GM18517 (cell line): ENCODE data around the gene IGF1R.

ENCODE experiments used
- ATAC-seq: cut with Tn5 transposase; IDR thresholded peaks from one replicate; pipeline ENCODE4 v1.9.1; 2021; ENCODE audit warnings: mild to moderate bottlenecking, moderate library complexity; ENCODE audit not compliant: unreplicated experiment

The IGF1R gene

DNA sequence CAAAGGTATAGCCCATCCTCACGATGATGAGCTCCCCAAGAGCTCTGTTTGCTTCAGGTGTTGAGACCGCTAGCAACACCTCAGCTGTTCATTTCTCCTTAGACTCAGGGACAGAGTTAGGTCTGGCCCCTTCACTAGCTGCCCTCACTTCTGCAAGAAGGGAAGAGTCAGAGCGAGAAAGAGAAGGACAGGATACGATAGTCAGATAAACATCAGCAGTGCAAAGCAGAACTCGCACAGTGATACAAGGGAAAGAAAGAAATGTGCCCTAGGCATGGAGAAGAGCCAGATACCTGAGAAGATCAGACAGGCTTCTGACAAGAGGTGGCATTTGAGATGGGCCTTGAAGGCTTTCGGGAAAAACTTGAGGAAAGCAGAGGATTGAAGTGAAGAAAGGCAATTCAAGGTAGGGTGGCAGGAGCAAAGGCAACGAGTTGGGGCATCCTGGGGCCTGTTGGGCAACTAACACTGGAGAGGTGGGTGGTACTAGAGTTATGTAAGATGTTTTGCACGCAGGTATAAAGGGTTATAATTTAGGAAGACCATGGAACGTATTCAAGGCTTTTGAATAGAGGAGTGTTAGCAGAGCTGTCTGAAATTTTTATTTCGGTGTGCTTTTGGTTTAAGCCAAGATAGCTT lies 253.2 kb downstream of the IGF1R start:
- ATAC-seq: no peak

DNA sequence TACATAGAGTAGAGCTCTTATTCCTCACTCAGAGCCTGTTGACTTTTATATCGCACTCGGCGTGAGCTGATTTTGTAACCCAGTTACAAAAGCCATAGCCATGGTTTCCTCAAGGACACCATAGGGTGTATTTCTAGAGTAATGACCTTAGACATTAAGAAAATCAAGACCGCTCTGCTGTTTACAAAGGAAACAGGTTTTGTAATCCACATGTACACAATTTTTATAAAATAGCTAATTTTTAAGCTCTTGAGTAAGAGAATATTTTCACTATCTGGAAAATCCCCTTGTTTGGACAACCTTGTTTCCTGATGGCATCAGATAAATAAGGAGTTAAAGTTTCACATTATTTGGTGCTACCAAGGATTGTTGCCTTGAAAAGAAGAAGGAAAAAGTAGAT lies 254.6 kb downstream of the IGF1R start:
- no peak for ATAC-seq

DNA sequence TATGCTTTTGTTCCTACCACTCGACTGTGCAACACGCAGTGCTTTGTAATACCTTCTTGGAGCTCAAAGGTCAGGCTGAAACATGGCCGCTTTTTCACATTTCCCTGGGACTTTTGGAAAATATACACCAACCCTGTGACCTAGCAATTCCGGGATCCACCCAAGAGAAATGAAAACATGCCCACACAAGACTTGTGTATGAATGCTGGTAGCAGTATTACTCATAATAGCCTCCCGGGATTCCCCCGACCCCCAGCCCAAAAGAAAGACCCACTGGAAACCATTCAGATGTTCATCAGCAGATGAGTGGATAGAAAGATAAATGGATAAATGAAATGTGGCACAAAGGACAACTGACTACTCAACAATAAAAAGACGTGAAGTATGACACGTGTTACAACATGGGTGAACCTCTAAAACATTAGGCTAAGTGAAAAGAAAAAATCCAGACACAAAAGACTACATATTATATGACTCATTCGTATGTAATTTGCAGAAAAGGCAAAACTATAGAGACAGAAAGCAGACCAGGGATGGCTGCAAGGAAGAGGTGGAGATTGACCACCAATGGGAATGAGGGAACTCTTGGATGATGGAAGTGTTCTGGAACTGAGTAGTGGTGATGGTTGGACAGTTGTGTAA lies 255.2 kb downstream of the IGF1R start:
- ATAC-seq: no peak

DNA sequence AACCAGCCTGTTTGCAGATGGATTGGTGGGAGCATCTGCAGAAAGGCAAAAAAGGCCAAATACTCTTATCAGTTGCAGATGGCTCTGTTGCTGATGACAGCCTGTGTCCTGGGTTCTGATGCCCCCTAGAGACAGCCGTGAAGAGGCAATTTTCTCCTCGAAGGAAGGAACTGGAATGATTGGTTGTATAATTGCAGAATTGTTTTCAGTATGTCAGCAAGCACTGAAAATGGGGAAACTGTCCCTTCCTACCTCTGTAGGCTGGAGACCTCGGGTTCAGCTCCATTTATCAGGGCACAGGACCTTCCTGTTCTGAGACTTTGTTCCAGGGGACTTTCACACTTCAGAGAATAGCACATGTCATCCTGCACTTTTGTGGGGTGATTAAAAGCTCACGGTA lies 256.2 kb downstream of the IGF1R start:
- no peak for ATAC-seq

DNA sequence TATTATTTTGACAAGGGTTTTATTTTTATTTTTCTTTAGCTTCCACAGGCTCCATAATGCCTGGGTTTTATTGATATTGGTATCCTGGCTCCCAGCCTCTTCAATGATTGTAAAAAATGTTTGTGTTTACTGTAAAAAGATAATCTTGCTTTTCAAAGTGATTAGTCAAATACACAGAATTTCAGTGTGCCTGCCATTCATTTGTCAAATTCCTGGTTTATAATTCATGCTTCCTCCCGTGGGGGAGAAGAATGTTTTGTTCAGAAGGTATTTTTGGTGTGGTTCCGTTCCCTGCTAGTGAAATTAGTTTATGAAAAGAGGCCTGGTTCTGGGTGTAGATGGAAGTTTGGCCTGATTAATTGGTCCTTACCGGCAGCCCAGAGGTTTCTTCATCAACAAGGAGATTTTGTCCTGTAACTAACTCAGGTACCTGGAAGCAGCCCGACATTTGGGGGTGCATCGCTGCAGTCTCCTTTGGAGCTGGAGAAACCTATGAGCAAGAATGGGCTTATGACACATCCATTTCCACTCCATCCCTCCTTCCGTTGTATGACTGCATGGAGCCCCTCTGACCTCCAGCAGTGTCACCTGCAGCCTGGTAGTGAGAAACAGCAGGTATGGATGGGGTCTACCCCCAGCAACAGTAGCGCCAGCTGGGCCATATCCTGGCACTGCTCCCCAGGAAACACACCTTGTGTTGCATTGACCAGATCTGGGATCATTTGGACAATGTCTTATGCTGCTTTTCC lies 257.8 kb downstream of the IGF1R start:
- no peak for ATAC-seq

DNA sequence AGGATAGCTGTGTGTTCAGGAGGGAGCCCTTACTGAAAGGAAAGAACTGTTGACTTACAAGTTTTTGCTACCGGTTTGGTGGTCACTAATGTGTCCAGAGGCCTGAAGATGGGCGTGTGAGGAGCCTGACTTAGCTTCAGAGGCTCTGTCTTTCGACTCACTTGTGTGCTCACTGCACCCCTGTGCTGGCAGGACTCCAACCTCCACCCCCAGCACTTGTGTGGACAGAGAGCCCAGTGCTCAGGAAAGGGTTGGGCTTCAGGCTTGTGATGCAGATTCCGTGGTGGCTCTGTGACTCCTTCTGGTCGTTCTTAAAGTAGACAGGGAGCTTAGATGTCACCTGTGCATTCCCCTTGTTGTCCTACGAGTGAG lies 258.4 kb downstream of the IGF1R start:
- no peak for ATAC-seq

DNA sequence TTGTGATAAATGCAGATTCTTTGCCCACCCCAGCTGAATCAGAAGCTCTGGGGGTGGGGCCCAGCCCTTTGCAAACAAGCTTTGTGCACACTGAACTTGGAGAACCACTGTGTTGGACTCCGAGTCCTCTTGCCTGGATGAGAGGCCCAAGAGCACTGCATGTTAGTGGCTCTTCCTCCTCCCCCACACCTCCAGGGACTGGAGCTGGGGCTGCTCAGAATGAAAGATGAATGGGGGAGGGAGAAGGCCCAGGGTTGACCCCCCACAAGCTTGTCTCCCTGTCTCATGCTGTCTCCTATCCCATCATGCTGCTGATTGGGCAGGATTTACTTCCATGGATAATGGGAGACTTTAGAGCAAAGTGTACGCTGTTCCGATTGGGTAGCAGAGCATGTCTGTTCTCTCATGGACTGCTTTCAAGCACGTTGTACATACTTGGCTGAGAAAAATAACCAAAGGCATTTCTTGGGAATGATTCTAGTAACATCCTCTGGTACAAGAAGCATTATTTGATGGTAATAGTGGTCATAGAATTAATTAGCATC lies 259.7 kb downstream of the IGF1R start:
- no peak for ATAC-seq

DNA sequence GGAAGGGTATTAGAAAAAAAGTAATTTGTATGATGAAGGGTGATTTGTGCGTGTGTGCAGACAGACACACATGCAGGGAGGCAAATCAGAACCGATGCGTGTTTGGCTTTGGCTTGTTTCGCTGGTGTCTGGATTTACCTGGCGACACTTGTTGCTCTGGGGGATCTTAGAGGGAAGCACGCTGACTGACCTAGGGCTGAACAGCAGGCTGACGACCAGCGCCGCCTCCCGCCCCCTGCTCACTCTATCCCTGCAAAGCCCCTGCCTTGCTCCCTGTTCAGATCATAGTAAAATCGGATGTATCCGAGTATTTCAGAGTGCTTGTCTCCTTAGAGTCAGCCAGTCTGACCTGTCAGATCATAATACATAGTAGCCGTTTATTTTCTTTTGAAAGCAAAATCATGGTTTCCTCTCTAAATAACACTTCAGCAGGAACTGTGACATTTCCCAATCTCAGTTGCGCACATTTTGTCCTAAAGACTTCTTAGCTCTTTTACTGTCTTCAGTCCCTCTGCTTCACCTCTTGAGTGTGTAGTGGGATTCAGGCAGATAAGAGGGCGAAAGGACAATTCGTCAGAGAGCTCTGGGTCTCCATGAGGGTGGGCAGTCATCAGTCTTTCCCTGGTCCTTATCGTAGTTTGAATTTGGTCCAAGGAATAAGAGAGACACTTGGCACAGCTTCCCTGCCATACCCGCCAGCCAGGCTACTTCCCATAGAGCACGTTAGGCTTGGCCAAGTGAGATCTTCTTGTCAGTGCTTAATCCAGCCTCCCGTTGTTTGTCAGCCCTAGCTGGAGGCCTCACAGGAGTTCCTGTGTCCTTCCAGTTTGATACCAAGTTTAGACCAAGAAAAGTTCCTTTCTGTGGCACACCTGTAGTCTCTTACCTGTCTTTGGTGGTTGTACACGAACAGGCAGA lies 261.9 kb downstream of the IGF1R start:
- no peak for ATAC-seq

DNA sequence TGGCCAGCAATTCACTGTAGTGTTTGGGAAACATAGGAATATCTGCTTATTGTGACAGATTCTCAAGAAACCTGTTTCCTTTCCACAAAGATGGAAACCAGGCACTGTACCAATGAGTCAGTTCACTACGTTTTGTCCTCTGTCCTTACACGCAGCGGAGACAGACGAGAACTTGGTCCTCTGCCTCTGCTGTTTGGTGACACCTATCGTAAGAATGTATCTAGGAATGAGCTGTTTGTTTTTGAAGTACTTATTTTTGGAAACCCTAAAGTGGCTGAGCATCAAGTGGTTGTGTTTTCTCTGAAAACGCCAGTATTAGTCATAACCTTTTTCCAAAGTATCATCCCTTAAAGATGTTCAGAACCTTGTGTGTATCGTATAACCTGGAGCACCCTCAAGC lies 266.3 kb downstream of the IGF1R start:
- ATAC-seq: no peak

DNA sequence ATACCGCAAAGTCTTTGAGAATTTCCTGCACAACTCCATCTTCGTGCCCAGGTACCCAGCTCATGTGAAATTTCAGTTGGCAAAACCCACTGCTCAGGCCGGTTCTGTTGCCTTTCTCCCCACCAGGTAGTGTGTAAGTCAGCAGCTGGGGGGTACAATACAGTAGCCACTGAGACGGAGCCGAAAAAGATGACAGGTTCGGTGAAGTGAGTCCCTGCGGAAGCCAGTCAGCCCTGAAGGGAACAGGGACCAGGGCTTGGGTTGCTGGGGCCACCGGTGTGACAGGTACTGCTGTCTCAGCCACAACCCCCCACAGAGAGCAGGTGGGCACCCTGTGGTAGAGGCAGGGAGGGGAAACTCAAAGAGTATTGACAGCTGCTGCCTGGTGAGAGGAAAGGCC lies 268.5 kb downstream of the IGF1R start:
- ATAC-seq: no peak

DNA sequence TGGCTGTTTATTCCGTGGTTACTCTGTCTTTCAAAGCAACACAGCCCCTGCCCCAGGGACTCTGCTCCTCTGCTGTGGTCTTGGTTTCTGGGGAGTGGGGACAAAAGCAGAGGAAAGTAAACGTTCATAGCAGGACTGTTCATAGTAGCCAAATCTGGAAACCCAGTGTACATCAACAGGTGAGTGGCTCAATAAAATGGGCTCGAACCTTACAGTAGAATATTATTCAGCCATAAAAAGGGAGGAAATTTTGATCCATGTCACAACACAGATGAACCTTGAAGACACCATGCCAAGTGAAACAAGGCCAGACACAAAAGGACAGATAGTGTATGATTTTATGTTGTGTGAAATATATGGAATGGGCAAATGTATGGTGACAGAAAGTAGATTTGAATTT lies 269.1 kb downstream of the IGF1R start:
- no peak for ATAC-seq

DNA sequence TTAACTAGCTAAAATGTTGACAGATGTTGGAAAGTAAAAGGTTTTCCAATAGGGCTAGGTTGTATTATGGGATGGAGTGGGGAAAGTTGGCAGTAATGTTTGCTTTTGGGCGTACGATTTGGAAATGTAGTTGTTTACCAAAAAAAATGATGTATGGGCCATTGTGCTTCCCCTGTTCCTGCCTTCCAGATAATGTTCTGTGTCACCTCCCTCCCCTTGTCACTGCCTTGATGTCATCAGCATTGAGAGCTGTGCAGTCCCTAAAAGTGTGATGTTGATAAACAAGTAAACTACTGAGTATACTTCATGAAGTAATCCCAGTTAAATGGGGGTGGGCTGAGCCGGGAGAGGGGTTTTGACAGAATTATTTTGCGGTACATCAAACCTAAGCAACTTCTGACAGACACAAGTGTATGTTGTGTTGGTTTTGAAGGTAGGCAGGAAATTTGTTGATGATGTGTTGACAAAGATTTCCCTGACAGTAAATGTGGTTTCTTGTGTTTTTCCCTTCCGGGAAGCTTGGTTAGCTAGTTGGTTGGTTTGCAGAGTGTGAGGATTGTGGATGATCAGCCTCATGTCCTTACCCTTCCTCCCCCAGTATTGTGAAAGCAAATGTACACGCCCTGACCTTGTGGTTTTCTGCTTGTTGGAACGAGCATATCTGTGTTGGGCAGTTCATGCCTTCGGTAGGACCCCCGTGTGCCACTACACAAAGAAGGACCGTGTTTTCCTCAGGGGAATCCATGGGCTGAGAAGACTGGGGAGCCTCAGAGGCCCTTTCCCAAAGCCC lies 271.9 kb downstream of the IGF1R start:
- ATAC-seq: no peak

DNA sequence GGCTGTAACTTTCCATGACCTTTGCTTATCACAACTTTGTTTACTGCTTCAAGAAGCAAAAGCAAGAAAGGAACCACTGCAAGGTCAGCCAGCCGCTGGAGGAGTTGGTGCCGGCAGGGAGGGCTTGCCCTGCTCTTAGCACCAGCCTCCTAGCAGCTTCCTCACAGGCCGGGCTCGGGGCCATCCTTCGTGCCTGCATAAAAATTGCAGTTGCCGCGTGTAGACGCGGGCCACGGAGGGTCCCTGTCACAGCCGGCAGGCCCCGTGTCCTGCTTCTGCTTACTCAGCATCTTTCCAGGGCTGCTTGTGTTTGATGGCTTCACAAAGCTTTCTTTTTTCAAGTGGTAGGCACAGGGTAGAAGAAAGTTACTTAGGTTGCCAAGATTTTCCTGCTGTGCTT lies 274.8 kb downstream of the IGF1R start:
- ATAC-seq: no peak

DNA sequence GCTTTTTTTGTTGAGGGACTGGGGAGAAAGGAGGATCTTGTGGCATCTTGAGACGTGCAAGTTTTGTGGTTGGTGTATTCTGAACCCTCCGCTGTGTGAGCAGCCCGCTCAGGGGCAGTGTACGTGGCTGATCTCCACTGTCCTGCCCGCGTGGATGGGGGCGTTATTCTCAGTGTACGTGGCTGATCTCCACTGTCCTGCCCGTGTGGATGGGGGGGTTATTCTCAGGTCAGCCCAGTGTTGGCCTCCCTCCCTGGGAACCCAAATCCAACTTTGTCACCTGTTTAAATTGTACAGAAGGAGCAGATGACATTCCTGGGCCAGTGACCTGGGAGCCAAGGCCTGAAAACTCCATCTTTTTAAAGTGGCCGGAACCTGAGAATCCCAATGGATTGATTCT lies 275.2 kb downstream of the IGF1R start:
- no peak for ATAC-seq

DNA sequence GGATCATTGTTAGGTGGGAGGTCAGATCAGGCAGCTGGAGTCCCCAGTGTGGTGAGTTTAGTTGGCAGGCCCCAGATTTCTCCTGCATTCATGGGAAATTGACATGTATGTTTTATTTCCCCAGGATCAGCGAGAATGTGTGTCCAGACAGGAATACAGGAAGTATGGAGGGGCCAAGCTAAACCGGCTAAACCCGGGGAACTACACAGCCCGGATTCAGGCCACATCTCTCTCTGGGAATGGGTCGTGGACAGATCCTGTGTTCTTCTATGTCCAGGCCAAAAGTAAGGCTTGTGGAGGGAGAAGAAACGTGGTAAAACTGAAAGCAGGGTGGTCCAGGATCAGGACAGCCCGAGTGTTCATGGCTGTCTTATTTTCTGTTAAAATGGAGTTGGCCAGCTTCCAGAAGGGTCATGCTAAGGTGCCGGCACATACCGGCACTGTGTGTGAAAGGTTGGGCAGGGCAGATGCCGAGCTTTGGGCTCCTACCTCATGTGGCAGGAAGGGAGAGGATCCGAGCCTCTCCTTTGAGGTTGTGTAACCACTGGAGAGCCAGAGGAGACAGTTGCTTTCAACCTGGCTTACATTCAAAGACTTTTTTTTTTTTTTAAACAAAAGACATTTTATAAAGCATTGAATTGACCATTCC lies 276.2 kb downstream of the IGF1R start:
- no peak for ATAC-seq

DNA sequence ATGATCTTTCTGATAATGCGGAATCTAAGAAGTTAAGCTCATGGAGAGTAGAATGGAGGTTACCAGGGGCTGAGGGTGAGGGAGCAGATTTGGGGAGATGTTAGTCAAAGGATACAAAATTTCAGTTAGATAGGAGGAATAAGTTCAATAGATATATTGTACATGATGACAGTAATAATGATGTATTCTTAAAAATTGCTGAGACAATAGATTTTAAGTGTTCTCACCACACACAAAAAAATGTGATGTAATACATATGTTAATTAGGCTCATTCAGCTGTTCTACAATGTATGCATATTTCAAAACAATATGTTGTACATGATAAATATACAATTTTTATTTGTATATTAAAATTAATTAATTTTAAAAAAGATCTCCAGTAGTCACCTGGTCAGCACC lies 277.9 kb downstream of the IGF1R start:
- ATAC-seq: no peak

DNA sequence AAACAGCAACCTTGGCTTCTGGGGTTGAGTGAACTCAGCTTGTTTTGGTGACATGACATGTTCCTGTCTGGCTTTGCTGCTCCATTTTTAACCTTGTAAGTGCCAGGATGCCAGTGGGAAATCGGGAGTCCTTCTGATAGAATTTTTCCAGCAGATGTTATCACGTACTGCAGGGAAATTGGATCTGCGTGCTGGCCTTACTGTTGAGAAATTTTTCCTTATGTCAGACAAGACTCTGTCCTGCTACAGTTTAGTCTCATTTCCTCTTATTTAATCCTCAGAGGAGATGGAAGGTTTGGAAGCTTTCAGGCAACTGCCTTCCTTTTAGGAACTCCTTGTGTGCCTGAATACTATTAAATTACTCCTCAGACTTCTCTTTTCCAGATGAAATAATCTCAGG lies 278.7 kb downstream of the IGF1R start:
- no peak for ATAC-seq

DNA sequence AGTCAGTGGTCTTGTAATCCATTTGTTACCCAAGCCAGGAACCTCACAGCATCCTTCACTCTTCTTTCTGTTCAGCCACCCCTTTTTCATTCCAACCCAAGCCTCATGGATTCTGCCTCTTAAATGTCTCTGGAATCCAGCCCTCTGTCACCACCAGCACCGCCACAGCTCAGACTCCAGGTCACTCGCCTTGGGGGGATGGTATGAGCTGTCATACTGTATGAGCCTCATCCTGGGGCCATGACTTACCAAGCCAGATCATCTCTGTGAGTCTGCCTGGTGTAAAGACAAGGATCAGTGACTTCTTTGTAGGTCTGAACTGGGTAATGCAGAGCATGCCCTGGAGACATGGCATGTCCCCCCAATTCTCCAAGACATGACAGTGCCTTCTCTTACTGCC lies 279.7 kb downstream of the IGF1R start:
- ATAC-seq: no peak

DNA sequence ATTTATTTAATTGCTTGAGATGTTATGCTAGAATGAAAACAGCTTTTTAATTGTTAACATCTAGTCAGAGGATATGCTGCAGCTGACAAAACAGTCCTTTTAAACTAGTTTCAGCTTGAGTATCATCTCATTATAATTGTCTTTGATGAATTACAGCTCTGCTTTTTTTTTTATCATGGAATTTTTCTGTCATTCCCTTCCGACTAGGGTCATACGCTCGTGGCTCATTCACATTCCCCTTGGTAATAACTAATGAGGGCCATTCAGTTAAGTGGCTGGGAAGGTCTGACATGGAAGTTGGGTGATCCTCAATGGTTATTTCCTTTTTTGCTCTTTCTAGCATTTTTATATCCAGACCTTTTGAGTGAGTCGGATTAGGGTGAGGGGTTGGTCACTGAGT lies 282.2 kb downstream of the IGF1R start:
- no peak for ATAC-seq

DNA sequence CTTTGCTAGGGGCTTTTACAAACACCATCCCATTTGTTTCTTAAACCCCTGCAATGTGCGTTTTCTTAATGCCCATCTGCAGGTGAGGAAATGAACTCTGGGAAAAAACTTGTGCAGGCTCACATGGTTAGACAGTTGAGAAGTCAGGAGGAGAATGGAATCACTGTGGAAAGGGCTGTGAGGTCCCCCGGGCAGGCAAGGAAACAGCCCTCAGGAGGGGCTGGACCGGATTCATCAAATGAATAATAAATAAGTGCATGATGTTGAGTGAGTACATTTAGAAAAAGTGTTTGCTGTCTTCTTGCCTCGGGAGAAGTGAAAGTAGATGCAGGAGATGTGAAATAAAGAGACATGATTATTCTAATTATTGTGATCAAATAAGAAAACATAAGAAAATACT lies 282.7 kb downstream of the IGF1R start:
- no peak for ATAC-seq
